ENCODE measurements around the gene DOCK3. TPM values are rescaled to one million over a fixed set of nuclear protein-coding genes. Genes with fewer than 3 reads are reported as not detected.

DOCK3 gene
- total RNA-seq, 1 experiment from 2014 or later = 8.3 TPM

DNA sequence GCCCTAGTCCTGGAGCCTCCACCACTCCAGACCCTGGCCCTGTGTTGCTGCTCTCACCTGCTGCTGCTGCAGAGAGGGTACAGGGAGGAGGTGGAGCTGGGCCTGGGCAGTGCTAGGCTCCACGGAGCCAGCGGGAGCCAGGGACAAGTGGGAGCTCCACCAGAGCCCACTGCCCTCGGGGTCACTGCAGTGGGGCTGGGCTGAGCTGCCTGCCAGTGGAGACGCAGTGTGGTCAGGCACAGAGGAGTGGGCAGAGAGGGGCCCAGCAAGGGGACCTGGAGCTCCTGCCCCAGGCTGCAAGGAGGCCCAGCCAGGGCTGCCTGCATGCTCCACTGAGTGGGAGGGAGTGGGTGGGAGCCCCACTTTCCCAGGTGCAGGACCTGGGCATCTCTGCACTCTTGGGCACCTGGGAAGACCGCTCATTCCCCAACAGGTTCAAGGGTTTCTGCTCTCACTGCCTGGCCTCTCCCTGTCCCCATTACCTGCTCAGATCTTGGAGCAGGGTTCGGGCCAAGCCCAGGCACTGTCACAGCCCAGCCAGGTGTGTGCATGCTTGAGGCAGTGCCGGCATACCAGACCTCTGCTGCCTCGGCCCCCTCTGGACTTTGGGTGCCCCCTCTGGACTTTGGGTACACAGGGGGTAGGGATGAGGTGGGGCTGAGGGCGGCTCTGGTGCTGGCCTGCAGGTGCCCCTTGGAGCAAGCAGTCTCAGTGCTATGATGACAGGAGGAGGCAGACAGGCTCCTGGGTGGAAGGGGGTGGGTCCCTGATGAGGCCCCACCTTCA, 308.0 kb downstream of the DOCK3 start:
- TF ChIP-seq, protein P1, sequence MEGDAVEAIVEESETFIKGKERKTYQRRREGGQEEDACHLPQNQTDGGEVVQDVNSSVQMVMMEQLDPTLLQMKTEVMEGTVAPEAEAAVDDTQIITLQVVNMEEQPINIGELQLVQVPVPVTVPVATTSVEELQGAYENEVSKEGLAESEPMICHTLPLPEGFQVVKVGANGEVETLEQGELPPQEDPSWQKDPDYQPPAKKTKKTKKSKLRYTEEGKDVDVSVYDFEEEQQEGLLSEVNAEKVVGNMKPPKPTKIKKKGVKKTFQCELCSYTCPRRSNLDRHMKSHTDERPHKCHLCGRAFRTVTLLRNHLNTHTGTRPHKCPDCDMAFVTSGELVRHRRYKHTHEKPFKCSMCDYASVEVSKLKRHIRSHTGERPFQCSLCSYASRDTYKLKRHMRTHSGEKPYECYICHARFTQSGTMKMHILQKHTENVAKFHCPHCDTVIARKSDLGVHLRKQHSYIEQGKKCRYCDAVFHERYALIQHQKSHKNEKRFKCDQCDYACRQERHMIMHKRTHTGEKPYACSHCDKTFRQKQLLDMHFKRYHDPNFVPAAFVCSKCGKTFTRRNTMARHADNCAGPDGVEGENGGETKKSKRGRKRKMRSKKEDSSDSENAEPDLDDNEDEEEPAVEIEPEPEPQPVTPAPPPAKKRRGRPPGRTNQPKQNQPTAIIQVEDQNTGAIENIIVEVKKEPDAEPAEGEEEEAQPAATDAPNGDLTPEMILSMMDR (conservative IDR thresholded peaks at IDR 0.05) = no peak
- Histone ChIP-seq H2AFZ (ENCODE audit: low read length) (no peak overlapping the region), H3K4me1 (ENCODE audit: insufficient read depth, low read length) (no peaks in the 10 kb centered on the region), H2BK5ac (ENCODE audit: insufficient read length, low read length) (no peak overlapping the region), H2BK20ac (ENCODE audit: low read depth, low read length, poor library complexity, severe bottlenecking) (no peak overlapping the region), H2AK5ac (ENCODE audit: insufficient read length, low read length) (no peak overlapping the region), H2BK120ac (ENCODE audit: low read depth, low read length, poor library complexity, severe bottlenecking) (no peak overlapping the region), H2BK12ac (ENCODE audit: insufficient read length, low read depth, low read length) (no peak overlapping the region), H3K79me1 (ENCODE audit: insufficient read depth, low read depth, low read length, poor library complexity, severe bottlenecking) (no peaks in the 10 kb centered on the region), H4K20me1 (ENCODE audit: control insufficient read depth, insufficient read depth, insufficient read length) (no peaks in the 10 kb centered on the region), H3K23ac (ENCODE audit: insufficient read length, low read depth, low read length) (no peak overlapping the region), H3T11ph (ENCODE audit: low read length) (no peak overlapping the region), H3K4ac (ENCODE audit: low read depth, low read length) (no peak overlapping the region), H3K9ac (ENCODE audit: extremely low read depth, insufficient read length, low read length) (no peak overlapping the region), H4K91ac (ENCODE audit: insufficient read length, low read depth, low read length) (no peak overlapping the region), H3K4me2 (ENCODE audit: insufficient read depth, insufficient read length, low read length) (no peak overlapping the region), H3K79me2 (ENCODE audit: insufficient read depth, low read length) (no peaks in the 10 kb centered on the region), H3K9me3 (ENCODE audit: control insufficient read depth, low read depth, low read length) (no peaks in the 10 kb centered on the region), H3K27ac (ENCODE audit: insufficient read length, low read depth, low read length) (no peak overlapping the region), H3K14ac (ENCODE audit: insufficient read depth, low read length) (peak overlapping the region; percentile 4; the same call in 1 of the 2 replicates), H3K18ac (ENCODE audit: insufficient read length, low read depth, low read length) (no peak overlapping the region), H3K56ac (ENCODE audit: insufficient read length, low read depth, low read length) (no peak overlapping the region), H3K27me3 (ENCODE audit: insufficient read depth, low read length) (no peaks in the 10 kb centered on the region), H2BK15ac (ENCODE audit: low read depth, low read length) (no peak overlapping the region), H3K23me2 (ENCODE audit: insufficient read length, low read depth, low read length, poor library complexity, severe bottlenecking) (no peaks in the 10 kb centered on the region), H4K8ac (replicated peaks; ENCODE audit: insufficient read length, low read depth, low read length) (no peak overlapping the region), H4K5ac (ENCODE audit: insufficient read length, low read depth, low read length) (no peak overlapping the region)
- Mint-ChIP-seq H3K4me3 (no peak overlapping the region), H3K27ac (no peak overlapping the region), H3K9me3 (peaks cover 2 to 6% of the 10 kb centered on the region in 2 experiments; a peak in 1 of 5 replicates), H3K4me1 (peaks cover 21 to 24% of the 10 kb centered on the region in 2 experiments), H3K36me3 (ENCODE audit: insufficient read depth in 1 of 3, low read depth in 3 of 3) (peaks cover 6 to 8% (median 6%) of the 10 kb centered on the region in 3 experiments; a peak in 4 of 7 replicates), H3K27me3 (ENCODE audit: low read depth) (no peaks in the 10 kb centered on the region)
- DNase-seq = no peak
- no CpG with 5 or more reads among the region's 9 CpGs for WGBS (ENCODE audit: extremely low coverage, insufficient read length, low lambda C conversion rate)

All from H9 (cell line).